Pancreas (tissue), 10 donors: ENCODE data around the gene MYO15B. TPM values are rescaled to one million over a fixed set of nuclear protein-coding genes. Genes with fewer than 3 reads are reported as not detected.

Experiments used
- ATAC-seq, 4 donors: fragments of 200-7000 bp; cut with Tn5 transposase; one replicate each; pipeline versions ENCODE4 v1.8.0 to v1.9.1; 2020; ENCODE audit warnings: mild to moderate bottlenecking in 4 of 4, moderate library complexity in 4 of 4
- DNase-seq, 6 donors: peaks; one replicate each; pipeline ENCODE4 v3.0.0-alpha.2; 2020
- FAIRE-seq: peaks from 2 replicates; lab custom pipeline; 2012; peaks lifted over from hg19 to GRCh38; lab: Jason Lieb, UNC
- H3K27ac ChIP-seq, 4 donors: fragments of 200-600 bp; sonication (generic); 1 replicate in 3 of 4; 2 replicates in 1 of 4; pipeline versions ENCODE4 v1.5.0 to v1.8.0; 2020
- H3K27me3 ChIP-seq, 4 donors: fragments of 200-600 bp; one replicate each; pipeline ENCODE4 v1.8.0; 2021
- H3K36me3 ChIP-seq, 3 donors: fragments of 200-600 bp; sonication (generic) in 1 of 3; one replicate each; pipeline versions ENCODE4 v1.5.0 to v1.8.0; 2020 to 2021
- H3K4me1 ChIP-seq, 3 donors: fragments of 200-600 bp; one replicate each; pipeline ENCODE4 v1.8.0; 2021
- H3K4me3 ChIP-seq, 4 donors: fragments of 200-600 bp; sonication (generic) in 2 of 4; one replicate each; pipeline versions ENCODE4 v1.5.0 to v1.8.0; 2020 to 2021
- H3K9me3 ChIP-seq, 4 donors: fragments of 200-600 bp; one replicate each; pipeline ENCODE4 v1.8.0; 2021
- CTCF ChIP-seq, 4 donors: fragments of 200-600 bp; sonication (generic) in 3 of 4; IDR thresholded peaks; one replicate each; pipeline versions ENCODE4 v1.5.0 to v1.8.0; 2021; ENCODE audit warnings: antibody characterized with exemption in 4 of 4
- WGBS, 2 donors: extraction: QIAGEN DNeasy Blood & Tissue Kit; methylation state at CpG; one replicate each; pipeline ENCODE4 v1.1.7; 2013; 5-methylcytosine and 5-hydroxymethylcytosine counted together
- intact Hi-C, 3 donors: fragments of 100-400 bp; cut with DNase I; formaldehyde crosslinking; loops; one replicate each; pipeline versions ENCODE4 v1.11.1 to v1.14.2; 2022
- polyA plus RNA-seq, 2 donors: library from polyadenylated mRNA; stranded (reverse); fragments of 200-250 nt; gene quantifications; one replicate each; pipeline ENCODE4 v1.2.3, GENCODE V29; 2013
- total RNA-seq, 6 donors: library from RNA; stranded (reverse); fragmentation: NEBNext Ultra II Directional in 4 of 6; extraction: Animal tissue kit (Norgen Biotek cat#: 25700) in 4 of 6; gene quantifications; one replicate each; pipeline versions ENCODE4 v1.2.1 to v1.2.4, GENCODE V29; 2021 to 2023
- donor health status: healthy with polysubstance abuse.
- donor health status: DM: no; HTN: no; CAD: no; lungs with moderate emphysema.
- donor health status: DM: no; HTN: no; CAD: no.
- donor health status: control.
- donor health status: control.
- donor health status: Bipolar disorder and iron deficiency.
- donor health status: DM: yes; HTN: yes; CAD: no.
- donor health status: DM: no; HTN: no; CAD: no.
- donor health status: DM: no; HTN: no; CAD: no.
- donor health status: DM: yes; HTN: yes; CAD: no.

MYO15B gene
- total and polyA plus RNA-seq, 8 donors: 25.9 to 325 (median 47.1) TPM

- Histone ChIP-seq H3K27me3 (no peaks in the 10 kb centered on the region), H3K4me3 (no peak overlapping the region), H3K9me3 (no peaks in the 10 kb centered on the region), H3K36me3 (peaks cover 0 to 11% (median 7%) of the 10 kb centered on the region in 3 donors), H3K4me1 (peaks cover 12 to 21% (median 13%) of the 10 kb centered on the region in 3 donors), H3K27ac (peak overlapping the region in 2 of 4 donors; percentile 95 to 99)
- peak in 1 of 6 donors; percentile 25 for DNase-seq
- ATAC-seq: no peak
- intact Hi-C loops: no loop called here
- WGBS, 2 donors: 97 to 99% methylated on average over 7 of the region's 7 CpGs
- FAIRE-seq: no peak
- no peak for TF ChIP-seq CTCF (IDR thresholded peaks at IDR 0.05)
Observed at GRCh38 chr17:75647921-75648320, 60.3 kb downstream of the MYO15B start.

GRCh38 chr17:75649687-75650086 lies 62.1 kb downstream of the MYO15B start:
- no peak for ATAC-seq
- no peak for DNase-seq

GRCh38 chr17:75650874-75651273 lies 63.3 kb downstream of the MYO15B start:
- Histone ChIP-seq H3K27ac (no peak overlapping the region), H3K36me3 (peaks cover 0 to 11% (median 7%) of the 10 kb centered on the region in 3 donors), H3K27me3 (no peaks in the 10 kb centered on the region), H3K4me1 (peaks cover under 1 to 10% (median 5%) of the 10 kb centered on the region in 3 donors), H3K4me3 (no peak overlapping the region), H3K9me3 (no peaks in the 10 kb centered on the region)
- intact Hi-C loops: no loop called here
- FAIRE-seq (no peak), DNase-seq (no peak), ATAC-seq (no peak)
- TF ChIP-seq CTCF (IDR thresholded peaks at IDR 0.05): no peak
- 92 to 96% methylated on average over 7 of the region's 7 CpGs for WGBS, 2 donors

More at GRCh38 chr17:75649687-75650086, 62.1 kb downstream of the MYO15B start:
- intact Hi-C loops: no loop called here
- peaks cover 9 to 21% (median 13%) of the 10 kb centered on the region in 3 donors for H3K4me1 ChIP-seq
- TF ChIP-seq CTCF (IDR thresholded peaks at IDR 0.05): no peak
- 87 to 94% methylated on average over 6 of the region's 6 CpGs for WGBS, 2 donors
- no peaks in the 10 kb centered on the region for H3K9me3 ChIP-seq
- no peak for FAIRE-seq
- no peaks in the 10 kb centered on the region for H3K27me3 ChIP-seq
- H3K4me3 ChIP-seq: no peak overlapping the region
- peaks cover 0 to 11% (median 7%) of the 10 kb centered on the region in 3 donors for H3K36me3 ChIP-seq
- no peak overlapping the region for H3K27ac ChIP-seq

- 90 to 92% methylated on average over 5 of the region's 5 CpGs for WGBS, 2 donors
- intact Hi-C loops: no loop called here
- Histone ChIP-seq H3K4me1 (no peaks in the 10 kb centered on the region), H3K27me3 (no peaks in the 10 kb centered on the region), H3K4me3 (no peak overlapping the region), H3K9me3 (no peaks in the 10 kb centered on the region), H3K36me3 (peaks cover 0 to 15% (median 7%) of the 10 kb centered on the region in 3 donors), H3K27ac (no peak overlapping the region)
- ATAC-seq (no peak), FAIRE-seq (no peak), DNase-seq (peak in 2 of 6 donors; percentile 15 to 33)
- TF ChIP-seq CTCF (IDR thresholded peaks at IDR 0.05): no peak
Observed at GRCh38 chr17:75652341-75652740, 64.7 kb downstream of the MYO15B start.

- H3K36me3 ChIP-seq: peaks cover 0 to 17% (median 7%) of the 10 kb centered on the region in 3 donors
Observed at GRCh38 chr17:75652934-75653549, 65.4 kb downstream of the MYO15B start.

More at GRCh38 chr17:75652934-75653549, 65.4 kb downstream of the MYO15B start:
- intact Hi-C loops: no loop called here
- H3K9me3 ChIP-seq: no peaks in the 10 kb centered on the region
- TF ChIP-seq CTCF (IDR thresholded peaks at IDR 0.05): peak in 2 of 4 donors; percentile 42 to 55
- DNase-seq (peak in 1 of 6 donors; percentile 40), ATAC-seq (peak in 3 of 4 donors; percentile 77 to 84 (median 83)), FAIRE-seq (no peak)
- H3K27ac ChIP-seq: no peak overlapping the region
- H3K27me3 ChIP-seq: no peaks in the 10 kb centered on the region
- WGBS, 2 donors: 75 to 76% methylated on average over 6 of the region's 6 CpGs
- H3K4me1 ChIP-seq: no peaks in the 10 kb centered on the region
- H3K4me3 ChIP-seq: no peak overlapping the region
